A549 (cell line): ENCODE data around the gene CNTNAP5.

Source experiments
- CHD4 ChIP-seq: fragments of 200-600 bp; sonication (generic); IDR thresholded peaks from 2 replicates; pipeline ENCODE4 v1.6.1; 2016; ENCODE audit warnings: antibody characterized with exemption, mild to moderate bottlenecking, borderline replicate concordance
- EP300 ChIP-seq, 2 experiments: fragments of >200 bp; sonication (Bioruptor Twin); formaldehyde crosslinking; IDR thresholded peaks; 2 replicates in 1 of 2; 3 replicates in 1 of 2; pipeline ENCODE4 v1.6.1; 2016 to 2017
- FOSL2 ChIP-seq, 2 experiments: fragments of 450-650 bp in 1 of 2; fragments of >200 bp in 1 of 2; sonication (Bioruptor Twin) in 1 of 2; formaldehyde crosslinking; IDR thresholded peaks; 2 replicates each; pipeline versions ENCODE4 v1.5.0 to v1.6.1; 2016 to 2020; ENCODE audit warnings: mild to moderate bottlenecking in 1 of 2, moderate library complexity in 1 of 2
- MYC ChIP-seq: IDR thresholded peaks from 2 replicates; pipeline ENCODE4 v1.6.1; 2012; ENCODE audit warnings: mild to moderate bottlenecking, inconsistent platforms, low read length, improper control_type of control experiment, borderline replicate concordance
- NFE2L2 ChIP-seq: fragments of 150-350 bp; conservative IDR thresholded peaks from 2 replicates; pipeline ENCODE4 v1.6.1; 2014; ENCODE audit warnings: low read length
- POLR2A ChIP-seq: IDR thresholded peaks from 2 replicates; pipeline ENCODE4 v1.6.1; 2012; ENCODE audit warnings: mild to moderate bottlenecking, low read length
- RFX5 ChIP-seq: fragments of 450-650 bp; IDR thresholded peaks from 2 replicates; pipeline ENCODE4 v1.7.1; 2014; ENCODE audit warnings: antibody characterized with exemption, mild to moderate bottlenecking, moderate library complexity
- TF ChIP-seq, protein P1 (sequence below): fragments of >200 bp; sonication (Bioruptor Twin); formaldehyde crosslinking; IDR thresholded peaks from 3 replicates; pipeline ENCODE4 v1.6.1; 2016
- TF ChIP-seq, protein P2 (sequence below): fragments of >200 bp; sonication (Bioruptor Twin); formaldehyde crosslinking; IDR thresholded peaks from 3 replicates; pipeline ENCODE4 v1.5.1; 2016

DNA sequence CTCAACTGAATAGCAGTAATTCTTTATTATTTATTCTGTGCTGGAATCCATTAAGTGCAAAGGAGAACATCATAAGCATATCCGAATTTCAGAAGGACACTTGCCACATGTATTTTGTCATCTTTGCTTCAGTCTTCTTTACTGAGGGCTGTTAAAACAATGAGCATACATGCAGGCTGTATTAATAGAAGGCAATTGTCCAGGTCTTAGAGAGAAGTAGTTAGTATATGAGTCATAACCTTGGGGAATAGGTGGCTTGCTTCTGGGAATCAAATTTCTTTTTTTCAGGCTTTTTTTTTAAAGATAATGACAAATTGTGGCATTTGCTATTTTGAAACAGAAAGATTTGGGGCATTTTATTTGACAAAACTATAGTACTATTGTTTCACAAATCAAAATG, 773.5 kb downstream of the CNTNAP5 start:
- TF ChIP-seq NFE2L2 (no peak), EP300 (IDR thresholded peaks at IDR 0.05) (no peak), CHD4 (no peak), POLR2A (no peak), MYC (no peak), RFX5 (no peak), FOSL2 (IDR thresholded peaks at IDR 0.05) (no peak), FOSL2 (CRISPR knock-in tag; IDR thresholded peaks at IDR 0.05) (no peak)
- TF ChIP-seq, protein P1, sequence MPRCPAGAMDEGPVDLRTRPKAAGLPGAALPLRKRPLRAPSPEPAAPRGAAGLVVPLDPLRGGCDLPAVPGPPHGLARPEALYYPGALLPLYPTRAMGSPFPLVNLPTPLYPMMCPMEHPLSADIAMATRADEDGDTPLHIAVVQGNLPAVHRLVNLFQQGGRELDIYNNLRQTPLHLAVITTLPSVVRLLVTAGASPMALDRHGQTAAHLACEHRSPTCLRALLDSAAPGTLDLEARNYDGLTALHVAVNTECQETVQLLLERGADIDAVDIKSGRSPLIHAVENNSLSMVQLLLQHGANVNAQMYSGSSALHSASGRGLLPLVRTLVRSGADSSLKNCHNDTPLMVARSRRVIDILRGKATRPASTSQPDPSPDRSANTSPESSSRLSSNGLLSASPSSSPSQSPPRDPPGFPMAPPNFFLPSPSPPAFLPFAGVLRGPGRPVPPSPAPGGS: no peak
- TF ChIP-seq, protein P2, sequence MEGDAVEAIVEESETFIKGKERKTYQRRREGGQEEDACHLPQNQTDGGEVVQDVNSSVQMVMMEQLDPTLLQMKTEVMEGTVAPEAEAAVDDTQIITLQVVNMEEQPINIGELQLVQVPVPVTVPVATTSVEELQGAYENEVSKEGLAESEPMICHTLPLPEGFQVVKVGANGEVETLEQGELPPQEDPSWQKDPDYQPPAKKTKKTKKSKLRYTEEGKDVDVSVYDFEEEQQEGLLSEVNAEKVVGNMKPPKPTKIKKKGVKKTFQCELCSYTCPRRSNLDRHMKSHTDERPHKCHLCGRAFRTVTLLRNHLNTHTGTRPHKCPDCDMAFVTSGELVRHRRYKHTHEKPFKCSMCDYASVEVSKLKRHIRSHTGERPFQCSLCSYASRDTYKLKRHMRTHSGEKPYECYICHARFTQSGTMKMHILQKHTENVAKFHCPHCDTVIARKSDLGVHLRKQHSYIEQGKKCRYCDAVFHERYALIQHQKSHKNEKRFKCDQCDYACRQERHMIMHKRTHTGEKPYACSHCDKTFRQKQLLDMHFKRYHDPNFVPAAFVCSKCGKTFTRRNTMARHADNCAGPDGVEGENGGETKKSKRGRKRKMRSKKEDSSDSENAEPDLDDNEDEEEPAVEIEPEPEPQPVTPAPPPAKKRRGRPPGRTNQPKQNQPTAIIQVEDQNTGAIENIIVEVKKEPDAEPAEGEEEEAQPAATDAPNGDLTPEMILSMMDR: no peak
